ENCODE measurements around the gene RIPK3.

DNA sequence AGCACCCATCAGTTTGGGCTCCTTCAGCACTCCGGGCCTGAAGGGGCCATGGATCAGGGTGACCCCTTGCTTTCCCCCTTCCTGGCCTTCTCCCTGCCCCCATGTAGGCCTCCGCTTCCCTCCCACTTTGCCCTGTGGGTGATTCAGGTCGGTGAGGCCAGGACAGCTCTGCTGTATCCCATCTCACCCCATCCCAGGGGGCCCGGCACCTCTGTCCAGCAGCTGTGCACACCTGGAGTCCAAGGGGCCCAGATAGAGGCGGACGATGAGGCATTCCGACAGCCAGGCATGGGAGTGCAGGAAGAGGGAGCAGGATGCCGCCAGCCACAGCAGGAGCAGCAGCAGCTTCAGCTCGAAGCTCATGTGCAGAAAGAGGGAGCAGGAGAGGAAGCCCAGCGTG lies 17.1 kb downstream of the RIPK3 start:
- TF ChIP-seq CTCF (IDR thresholded peaks at IDR 0.05; ENCODE audit: borderline replicate concordance, extremely low read depth, low read length, poor library complexity, severe bottlenecking) (no peak), EZH2 (IDR thresholded peaks at IDR 0.05; ENCODE audit: borderline replicate concordance, low read depth, low read length, severe bottlenecking) (no peak)

Data from DND-41 (cell line).